Osteoblast (primary cell): ENCODE measurements around the gene SLC8A2. TPM values are rescaled to one million over a fixed set of nuclear protein-coding genes. Genes with fewer than 3 reads are reported as not detected.

Source experiments
- DNase-seq: peaks from one replicate; pipeline ENCODE4 v3.0.0; 2011; ENCODE audit warnings: low spot score, mixed read lengths; ENCODE audit not compliant: insufficient read length; ENCODE audit errors: missing footprints
- H2AFZ ChIP-seq: 2 replicates; pipeline ENCODE4 v1.6.0; 2011; ENCODE audit warnings: mild to moderate bottlenecking, low read length
- H3K27ac ChIP-seq: 2 replicates; pipeline ENCODE4 v1.5.1; 2011; ENCODE audit warnings: mild to moderate bottlenecking, low read depth, low read length, moderate library complexity
- H3K27me3 ChIP-seq: 2 replicates; pipeline ENCODE4 v1.6.0; 2012; ENCODE audit warnings: mild to moderate bottlenecking, control low read depth, inconsistent platforms, low read length, moderate library complexity; ENCODE audit not compliant: insufficient read depth
- H3K36me3 ChIP-seq: 2 replicates; pipeline ENCODE4 v1.5.1; 2011; ENCODE audit warnings: mild to moderate bottlenecking, low read length, control low read depth, moderate library complexity; ENCODE audit not compliant: insufficient read depth
- H3K4me1 ChIP-seq: 2 replicates; pipeline ENCODE4 v1.5.1; 2011; ENCODE audit warnings: mild to moderate bottlenecking, low read length, control low read depth, moderate library complexity; ENCODE audit not compliant: insufficient read depth
- H3K4me2 ChIP-seq: 2 replicates; pipeline ENCODE4 v1.6.0; 2011; ENCODE audit warnings: mild to moderate bottlenecking, low read length; ENCODE audit not compliant: insufficient read depth
- H3K4me3 ChIP-seq: fragments of 200-600 bp; sonication (generic); 3 replicates; pipeline ENCODE4 v1.5.1; 2012; ENCODE audit warnings: mild to moderate bottlenecking, low read length, inconsistent platforms; ENCODE audit not compliant: insufficient read depth
- H3K79me2 ChIP-seq: 2 replicates; pipeline ENCODE4 v1.6.0; 2012; ENCODE audit warnings: mild to moderate bottlenecking, low read length, control low read depth, inconsistent platforms; ENCODE audit not compliant: insufficient read depth
- H3K9me3 ChIP-seq: 2 replicates; pipeline ENCODE4 v1.5.1; 2011; ENCODE audit warnings: low read depth, low read length, control low read depth
- H4K20me1 ChIP-seq: 2 replicates; pipeline ENCODE4 v1.6.0; 2012; ENCODE audit warnings: mild to moderate bottlenecking, low read length, control low read depth; ENCODE audit not compliant: insufficient read depth
- total RNA-seq: library from RNA; depleted of rRNA; stranded (reverse); fragments of >200 nt; gene quantifications from 2 replicates; pipeline ENCODE4 v1.2.3, GENCODE V29; 2012
- TF ChIP-seq, protein P1 (sequence below): IDR thresholded peaks from 2 replicates; pipeline ENCODE4 v1.5.1; 2011; ENCODE audit warnings: mild to moderate bottlenecking, low read depth, low read length, moderate library complexity; ENCODE audit errors: extremely low read depth

The SLC8A2 gene
- total RNA-seq, 1 donor = 0.36 TPM

DNA sequence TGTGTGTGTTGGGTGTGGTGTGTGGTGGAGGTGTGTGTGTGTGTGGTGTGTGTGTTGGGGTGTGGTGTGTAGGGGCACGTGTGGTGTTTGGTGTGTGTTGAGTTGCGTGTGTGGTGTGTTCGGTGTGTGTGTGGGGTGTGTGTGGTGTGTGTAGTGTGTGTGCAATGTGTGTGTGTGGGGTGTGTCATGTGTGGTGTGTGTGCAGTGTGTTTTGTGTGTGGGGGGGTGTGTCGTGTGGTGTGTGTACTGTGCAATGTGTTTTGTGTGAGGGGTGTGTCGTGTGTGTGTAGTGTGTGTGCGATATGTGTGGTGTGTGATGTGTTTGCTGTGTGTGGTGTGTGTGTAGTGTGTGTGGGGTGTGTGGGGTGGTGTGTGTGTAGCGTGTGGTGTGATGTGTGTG, 18.3 kb upstream of the SLC8A2 start:
- peaks cover 42% of the 10 kb centered on the region for H3K36me3 ChIP-seq
- TF ChIP-seq, protein P1, sequence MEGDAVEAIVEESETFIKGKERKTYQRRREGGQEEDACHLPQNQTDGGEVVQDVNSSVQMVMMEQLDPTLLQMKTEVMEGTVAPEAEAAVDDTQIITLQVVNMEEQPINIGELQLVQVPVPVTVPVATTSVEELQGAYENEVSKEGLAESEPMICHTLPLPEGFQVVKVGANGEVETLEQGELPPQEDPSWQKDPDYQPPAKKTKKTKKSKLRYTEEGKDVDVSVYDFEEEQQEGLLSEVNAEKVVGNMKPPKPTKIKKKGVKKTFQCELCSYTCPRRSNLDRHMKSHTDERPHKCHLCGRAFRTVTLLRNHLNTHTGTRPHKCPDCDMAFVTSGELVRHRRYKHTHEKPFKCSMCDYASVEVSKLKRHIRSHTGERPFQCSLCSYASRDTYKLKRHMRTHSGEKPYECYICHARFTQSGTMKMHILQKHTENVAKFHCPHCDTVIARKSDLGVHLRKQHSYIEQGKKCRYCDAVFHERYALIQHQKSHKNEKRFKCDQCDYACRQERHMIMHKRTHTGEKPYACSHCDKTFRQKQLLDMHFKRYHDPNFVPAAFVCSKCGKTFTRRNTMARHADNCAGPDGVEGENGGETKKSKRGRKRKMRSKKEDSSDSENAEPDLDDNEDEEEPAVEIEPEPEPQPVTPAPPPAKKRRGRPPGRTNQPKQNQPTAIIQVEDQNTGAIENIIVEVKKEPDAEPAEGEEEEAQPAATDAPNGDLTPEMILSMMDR = no peak

DNA sequence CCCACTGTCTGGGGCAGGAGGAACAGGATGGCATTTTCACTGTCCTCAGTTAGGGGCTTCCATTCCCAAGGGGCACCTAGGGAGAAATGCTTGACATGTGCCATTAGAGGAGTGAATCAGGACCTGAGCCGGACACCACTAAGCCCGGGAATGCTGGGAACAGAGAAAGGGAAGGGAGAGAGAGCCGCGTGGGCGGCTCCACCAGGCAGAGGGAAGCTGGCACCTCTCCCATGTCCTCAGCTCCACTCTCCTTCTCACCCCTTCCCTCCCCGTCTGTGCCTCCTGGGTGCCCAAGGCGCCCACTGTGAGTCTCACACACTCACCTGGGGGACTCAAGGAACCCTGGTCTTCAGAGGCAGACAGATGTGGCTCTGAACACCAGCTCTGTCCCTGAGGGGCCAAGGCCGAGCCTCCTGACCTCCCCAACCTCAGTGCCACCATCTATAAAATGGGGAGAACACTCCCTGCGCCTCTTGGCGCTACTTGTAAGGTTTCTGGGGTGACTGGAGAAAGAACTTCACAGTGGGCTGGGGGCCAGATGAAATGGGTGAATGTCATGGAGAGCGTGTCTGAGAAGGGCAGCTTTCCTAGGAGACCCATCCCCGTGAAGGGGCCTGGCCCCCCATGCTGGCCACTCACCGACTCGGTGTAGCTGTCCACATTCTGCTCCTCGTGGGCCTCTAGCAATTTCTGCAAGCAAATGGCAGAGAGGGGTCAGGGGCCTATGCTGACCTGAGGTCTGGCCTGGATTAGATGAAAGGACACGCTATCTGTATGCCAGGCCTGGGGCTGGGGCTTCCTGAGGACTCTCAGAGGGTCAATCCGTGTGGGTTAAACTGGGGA, 17.6 kb upstream of the SLC8A2 start:
- peaks cover 3% of the 10 kb centered on the region for H3K79me2 ChIP-seq
- H2AFZ ChIP-seq = no peak overlapping the region
- peak; percentile 95 for DNase-seq
- no peak overlapping the region for H3K4me2 ChIP-seq
- H3K4me3 ChIP-seq = no peak overlapping the region
- no peaks in the 10 kb centered on the region for H3K27me3 ChIP-seq
- peaks cover 2% of the 10 kb centered on the region for H4K20me1 ChIP-seq
- peaks cover 42% of the 10 kb centered on the region for H3K36me3 ChIP-seq
- no peaks in the 10 kb centered on the region for H3K4me1 ChIP-seq
- H3K9me3 ChIP-seq = no peaks in the 10 kb centered on the region
- TF ChIP-seq, protein P1 = no peak
- no peak overlapping the region for H3K27ac ChIP-seq

More for the DNA sequence above, 18.3 kb upstream of the SLC8A2 start:
- no peak for DNase-seq
- Histone ChIP-seq H3K27ac (no peak overlapping the region), H3K27me3 (no peaks in the 10 kb centered on the region), H3K9me3 (no peaks in the 10 kb centered on the region), H4K20me1 (peaks cover 2% of the 10 kb centered on the region), H3K4me3 (no peak overlapping the region), H3K79me2 (peaks cover 7% of the 10 kb centered on the region), H3K4me1 (no peaks in the 10 kb centered on the region), H2AFZ (no peak overlapping the region), H3K4me2 (no peak overlapping the region)

DNA sequence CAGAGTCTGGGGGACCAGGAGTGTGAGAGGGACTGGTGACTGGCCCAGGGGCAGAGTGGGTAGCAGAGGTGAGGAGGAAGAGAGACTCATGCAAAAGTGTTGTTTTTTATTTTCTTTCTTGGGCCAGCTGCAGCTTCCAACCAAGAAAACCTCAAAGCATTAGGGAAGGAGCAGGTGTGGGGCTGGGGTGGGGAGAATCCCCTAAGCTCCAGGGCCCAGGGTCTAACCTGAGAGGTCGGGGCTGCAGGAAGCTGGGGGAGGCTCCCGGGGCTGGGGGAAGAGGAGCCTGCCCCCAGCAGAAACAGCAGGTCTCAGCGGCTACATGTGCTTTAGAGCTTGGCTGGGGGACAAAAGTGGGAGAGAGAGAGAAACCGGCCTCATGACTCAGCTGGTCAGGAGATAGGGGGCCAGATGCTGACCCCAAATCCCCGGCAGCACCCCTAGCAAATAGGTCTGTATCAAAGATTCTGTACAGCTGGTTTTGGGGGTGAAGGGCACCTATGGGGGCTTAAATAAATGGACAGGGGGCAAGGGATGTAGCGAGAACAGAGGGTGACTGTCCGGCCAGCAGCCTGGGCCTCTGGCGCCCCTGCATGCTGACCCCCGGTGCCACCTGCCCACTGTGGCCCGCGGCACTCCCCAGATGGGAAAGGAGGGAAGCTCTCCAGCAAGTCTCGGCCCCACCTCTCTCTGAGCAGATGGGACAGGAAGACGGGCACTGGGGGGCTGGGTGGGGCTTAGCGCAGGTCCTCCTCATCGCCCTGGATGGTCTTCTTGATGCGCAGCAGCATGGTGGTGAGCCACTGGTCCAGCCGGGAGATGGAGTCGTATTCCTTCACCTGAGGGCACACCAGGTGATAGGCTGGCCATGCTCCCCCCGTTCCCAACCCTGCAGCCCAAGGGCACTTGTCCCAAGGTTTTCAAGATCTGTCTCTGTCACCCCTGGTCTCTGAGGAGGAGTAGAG, 16.1 kb upstream of the SLC8A2 start:
- Histone ChIP-seq H3K79me2 (no peaks in the 10 kb centered on the region), H3K27ac (no peak overlapping the region), H3K4me3 (no peak overlapping the region), H3K27me3 (no peaks in the 10 kb centered on the region), H3K36me3 (peaks cover 42% of the 10 kb centered on the region), H2AFZ (no peak overlapping the region), H3K9me3 (no peaks in the 10 kb centered on the region), H3K4me2 (no peak overlapping the region), H4K20me1 (no peaks in the 10 kb centered on the region), H3K4me1 (peaks cover 4% of the 10 kb centered on the region)
- DNase-seq = no peak
- TF ChIP-seq, protein P1 = no peak
